HG02943 (cell line): Measurements from ENCODE around the gene TRIM47.

ENCODE experiments used
- ATAC-seq: cut with Tn5 transposase; IDR thresholded peaks from one replicate; pipeline ENCODE4 v1.9.1; 2021; ENCODE audit warnings: mild to moderate bottlenecking, low read depth, moderate library complexity; ENCODE audit not compliant: unreplicated experiment

The TRIM47 gene

DNA sequence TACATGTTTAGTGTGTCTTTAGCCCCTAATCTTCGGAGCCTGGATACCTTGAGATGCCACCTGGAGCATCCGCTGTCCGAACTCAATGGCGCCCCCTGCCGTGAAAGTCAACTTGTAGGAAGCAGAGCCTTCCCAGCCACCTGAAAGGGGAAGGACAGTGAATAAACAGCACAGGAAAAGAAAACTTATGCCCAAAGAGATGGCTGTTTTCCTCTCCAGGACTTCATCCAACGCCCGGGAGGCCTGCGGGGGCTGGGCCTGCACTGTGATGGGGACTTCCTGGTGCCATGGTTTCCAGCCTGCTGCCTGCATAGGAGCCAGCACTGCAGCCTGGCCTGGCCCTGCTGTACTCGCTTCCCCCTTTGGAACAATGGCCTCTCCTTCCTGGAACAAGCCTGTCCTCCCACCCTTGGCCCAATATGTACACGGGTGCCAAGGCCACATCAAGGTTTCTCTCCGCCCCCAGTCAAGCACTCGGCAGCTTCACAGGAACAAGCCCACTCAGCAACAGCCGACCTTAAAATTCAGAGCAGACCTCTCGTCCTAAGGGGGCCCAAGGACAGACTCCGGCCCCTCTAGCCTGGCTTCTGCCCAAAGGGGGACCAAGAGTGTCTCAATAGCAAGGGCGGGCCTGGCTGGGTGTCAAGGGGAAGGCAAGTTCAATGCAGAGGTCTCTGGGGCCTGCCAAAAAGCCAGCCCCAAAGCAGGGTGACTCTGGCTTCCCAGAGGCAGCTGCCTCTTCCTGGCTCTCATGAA, 29.7 kb downstream of the TRIM47 start:
- ATAC-seq: no peak

DNA sequence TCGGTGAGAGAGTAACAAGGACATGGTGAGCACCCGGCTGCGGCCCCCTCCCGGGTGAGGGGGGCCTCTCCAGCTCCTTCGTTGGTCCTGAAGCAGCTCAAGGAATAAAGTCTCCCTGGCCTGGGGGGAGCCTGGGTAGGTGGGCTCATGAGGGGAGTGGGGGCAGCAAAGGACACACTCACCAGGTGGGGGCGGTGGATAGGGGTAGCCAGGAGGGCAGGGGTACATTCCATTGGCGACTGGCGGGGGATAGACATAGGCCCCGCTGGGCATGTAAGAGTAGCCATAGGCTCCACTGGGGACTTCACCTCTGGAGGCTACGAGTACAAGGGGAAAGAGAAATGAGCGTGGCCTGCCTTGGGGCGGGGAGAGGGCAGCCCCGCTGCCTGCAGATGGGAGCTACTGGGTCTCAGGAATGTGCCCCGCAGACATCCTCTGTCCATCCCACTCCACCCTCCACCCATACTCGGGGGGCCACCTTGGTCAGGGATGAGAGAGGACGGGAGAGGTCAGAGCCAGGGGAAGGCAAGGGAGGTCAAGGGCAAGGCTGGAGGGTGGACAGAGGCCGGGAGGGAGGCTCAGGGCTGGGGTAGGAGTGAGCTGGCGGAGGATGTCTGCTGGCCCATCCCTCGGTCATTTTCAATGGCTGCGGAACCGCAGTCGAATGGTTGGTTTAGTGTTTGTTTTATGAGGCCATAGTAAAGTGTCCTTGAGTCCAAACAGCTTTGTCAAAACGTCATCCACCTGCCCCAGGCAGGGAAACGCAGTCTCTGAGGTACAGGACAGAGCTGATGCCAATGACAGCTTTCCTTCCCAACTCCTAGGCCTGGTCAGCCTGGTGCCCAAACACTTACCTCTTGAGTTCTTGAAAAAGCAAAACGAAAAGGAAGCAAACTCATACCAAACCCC, 30.5 kb downstream of the TRIM47 start:
- ATAC-seq: no peak

DNA sequence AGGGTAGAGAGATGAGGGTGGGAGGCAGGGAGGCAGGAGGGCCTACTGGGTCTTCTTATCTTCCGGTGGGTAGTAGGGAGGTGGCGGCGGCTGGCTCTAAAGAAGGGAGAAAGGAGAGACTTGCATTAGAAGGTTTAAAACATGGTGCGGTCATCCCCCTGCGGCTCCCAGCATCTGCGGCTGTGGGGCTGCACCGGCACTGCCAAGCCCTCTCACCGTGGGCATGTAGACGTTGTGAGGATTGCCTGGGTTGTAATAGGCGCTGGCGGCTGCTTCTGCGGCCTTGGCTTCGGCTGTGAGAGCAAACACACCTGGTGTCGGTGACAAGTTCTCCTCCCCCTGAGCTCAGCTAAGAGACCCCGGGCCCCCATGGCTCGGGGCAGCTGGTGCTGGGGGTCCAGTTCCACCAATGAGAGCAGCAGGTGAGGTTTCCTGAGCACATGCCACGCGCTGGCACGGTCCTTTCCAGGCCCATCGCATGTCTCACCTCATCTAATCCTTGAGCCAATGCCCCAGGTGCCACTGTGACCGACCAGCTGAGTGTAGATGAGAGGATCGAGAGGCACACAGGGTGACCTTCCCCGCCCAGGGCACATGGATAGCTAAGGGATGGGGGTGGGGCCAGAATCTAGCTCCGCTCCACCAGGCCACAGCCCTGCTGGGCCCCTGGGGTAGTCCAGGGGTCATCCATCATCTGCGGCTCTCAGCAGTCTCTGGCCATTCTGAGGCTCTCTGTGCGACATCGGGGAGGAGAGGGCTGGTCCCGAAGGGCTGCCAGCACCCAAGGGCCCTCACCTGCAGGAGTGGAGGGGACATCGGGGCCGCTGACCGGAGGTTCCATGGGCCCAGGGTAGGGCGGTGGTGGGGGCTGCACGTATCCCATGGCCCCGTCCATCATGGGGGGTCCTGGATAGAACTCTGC, 31.4 kb downstream of the TRIM47 start:
- no peak for ATAC-seq

DNA sequence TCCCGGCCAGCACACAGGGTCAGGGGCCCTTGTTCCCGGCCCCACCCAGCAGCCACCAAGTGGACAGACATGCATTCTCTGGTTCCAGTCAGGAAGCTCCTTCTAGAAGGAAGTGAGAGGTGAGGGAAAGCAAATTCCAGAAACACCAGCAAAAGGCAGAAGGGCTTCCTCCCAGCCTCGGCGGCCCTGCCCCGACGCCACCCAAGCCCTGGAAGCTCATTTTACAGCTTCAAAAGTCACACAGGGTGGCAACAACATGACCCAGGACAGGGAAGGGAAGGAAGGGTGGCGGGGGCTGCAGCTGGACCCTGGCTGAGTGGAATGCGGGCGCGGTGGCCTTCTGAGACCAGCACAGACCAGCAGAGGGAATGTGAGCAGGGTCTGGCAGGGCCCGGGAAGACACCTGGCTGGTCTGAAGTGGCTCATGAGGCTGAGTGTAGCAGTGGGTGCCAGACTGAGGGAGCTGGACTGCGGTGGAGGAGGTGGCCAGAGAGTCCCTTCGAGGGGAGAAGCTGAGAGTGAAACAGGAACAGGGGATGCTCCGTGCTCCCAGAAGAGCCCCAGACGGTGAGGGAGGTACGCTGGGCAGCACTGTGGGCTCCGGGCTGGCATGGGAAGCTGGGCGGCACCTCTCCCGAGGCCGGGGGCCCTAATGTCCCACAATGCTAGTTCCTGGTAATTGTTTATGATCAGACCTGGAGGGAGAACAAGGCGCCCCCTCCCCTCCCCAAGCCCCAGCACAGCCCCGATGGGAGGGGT, 32.3 kb downstream of the TRIM47 start:
- ATAC-seq: no peak

DNA sequence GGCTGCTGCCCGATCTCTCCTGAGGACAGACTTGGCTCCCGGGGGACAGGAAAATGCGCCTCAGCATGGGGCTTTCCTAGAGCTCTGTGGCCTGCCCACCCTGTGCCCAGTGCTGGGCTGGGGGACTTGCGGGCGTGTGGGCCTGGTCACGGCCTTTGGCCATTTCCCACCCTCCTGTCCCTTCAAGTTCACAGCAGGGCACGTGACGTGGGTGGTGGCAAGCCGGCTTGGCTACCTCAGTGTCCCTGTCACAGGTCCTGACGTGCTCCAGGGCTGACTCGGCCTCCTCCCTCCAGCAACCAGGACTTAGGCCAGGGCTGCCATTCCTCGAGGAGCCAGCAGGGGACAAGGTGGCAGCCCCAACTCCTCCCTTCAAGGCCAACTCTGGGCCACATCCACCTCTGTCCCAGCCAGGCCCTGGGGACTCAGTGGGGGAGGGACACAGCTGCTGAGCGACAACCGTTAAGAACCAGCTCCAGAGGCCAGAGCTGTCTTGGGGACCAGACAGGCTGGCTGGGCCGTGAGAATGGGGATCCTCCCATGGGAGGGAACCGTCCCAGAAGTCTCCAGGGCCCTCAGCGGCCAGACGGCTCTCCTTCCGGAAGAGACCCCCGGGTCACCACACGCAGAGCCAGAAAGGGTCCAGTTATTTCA, 33.2 kb downstream of the TRIM47 start:
- ATAC-seq: peak; percentile 55

DNA sequence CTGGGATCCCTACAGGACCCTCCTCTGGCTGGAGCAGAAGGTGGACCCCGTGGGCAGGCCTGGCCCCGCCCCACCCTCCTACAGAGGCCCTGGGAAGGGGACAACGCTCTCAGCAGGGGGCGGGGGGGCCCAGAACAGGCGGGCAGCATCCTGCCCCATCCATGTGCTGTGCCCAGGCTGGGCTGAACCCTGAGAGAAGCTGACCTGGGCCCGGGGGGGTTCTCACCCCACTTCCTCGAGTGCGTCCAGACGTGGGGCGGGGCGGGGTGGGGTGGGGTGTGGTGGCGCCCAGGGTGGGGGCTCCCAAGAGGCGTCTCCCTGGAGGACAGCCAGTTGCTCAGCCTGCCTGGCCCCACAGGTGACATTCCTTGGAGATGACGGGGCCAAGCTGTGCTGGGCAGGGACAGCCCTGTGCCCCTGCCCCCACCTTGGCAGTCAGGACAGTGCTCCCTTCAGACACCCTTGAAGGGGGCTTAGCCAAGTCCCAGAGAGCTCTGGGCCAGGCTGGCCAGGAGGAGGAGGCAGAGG, 33.8 kb downstream of the TRIM47 start:
- no peak for ATAC-seq

DNA sequence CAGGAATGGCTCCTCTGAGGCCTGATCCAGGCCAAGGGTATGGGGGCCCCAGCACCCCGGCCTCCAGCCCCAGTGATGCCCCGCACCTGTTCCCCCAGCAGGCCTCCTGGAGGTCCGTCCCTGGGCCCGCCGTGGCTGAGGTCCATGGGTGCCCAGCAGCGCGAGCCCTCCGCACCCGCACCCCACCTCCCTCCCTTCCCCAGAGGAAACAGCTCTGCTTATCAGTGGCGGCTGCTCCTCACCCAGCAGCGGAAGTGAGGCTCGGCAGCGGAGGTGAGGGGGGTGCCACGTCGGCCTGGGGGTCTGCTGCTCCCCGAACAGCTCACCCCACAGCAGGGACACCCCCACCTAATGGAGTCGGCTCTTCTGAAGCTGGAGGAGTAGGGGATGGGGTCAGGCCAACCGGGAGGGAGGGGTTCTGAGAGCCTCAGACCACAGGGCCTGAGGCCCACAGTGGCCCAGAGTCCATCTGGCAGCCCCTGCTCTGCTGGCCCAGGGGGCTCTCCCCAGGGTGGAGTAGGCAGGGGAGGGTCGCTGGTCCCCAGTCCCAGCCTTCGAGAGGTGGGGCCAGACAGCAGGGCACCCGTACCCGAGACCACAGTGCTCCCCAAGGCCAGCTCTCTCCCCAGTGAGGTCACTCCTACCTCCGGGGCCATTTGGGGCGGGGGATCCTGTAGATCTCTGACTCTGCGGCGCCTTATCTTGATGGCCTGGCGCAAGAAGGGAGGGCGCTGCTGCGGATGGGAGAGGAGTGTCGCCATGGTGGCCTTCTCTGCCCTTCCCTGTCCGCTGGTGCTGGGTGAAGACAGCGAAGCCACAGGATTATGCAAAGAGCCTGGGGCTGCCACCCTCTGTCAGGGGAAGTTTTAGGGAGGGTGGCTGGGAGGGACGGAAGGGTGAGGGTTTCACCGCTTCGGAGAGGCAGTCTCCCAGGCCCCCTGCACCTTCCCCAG, 34.5 kb downstream of the TRIM47 start, which contains the start of gene UNC13D:
Gene UNC13D (minus strand): TSS at position 828 of the 953 bp plus-strand sequence. CDS start 67 bp downstream, at position 761.
- ATAC-seq: no peak

DNA sequence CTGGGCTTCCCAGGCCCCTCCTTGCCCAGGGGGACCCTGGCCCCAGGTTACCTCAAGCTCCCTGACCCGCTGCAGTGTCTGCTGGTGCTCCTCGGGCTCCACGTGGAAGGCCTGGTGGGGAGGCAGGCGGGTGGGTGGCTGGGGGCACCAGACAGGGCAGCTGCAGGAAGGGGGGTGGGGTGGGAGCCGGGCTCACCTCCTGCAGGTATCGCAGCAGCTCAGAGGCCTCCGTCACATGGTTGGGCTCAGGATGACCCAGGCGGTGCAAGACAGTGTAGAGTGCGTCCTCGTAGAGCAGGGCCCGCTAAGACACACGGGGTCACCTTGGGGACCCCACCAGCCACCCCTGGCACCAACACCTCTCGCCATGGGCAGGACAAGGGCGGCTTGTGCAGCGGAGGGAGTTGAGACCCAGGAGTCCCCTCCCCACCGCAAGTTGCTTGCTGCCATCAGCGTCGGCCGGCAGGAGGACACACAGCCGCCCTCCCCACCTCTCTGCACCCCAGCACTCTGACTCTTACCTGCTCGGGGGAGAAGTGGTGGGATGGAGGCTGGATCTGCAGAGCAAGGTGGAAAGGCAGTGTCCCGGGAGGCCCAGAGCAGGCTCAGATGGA, 35.3 kb downstream of the TRIM47 start:
- no peak for ATAC-seq

DNA sequence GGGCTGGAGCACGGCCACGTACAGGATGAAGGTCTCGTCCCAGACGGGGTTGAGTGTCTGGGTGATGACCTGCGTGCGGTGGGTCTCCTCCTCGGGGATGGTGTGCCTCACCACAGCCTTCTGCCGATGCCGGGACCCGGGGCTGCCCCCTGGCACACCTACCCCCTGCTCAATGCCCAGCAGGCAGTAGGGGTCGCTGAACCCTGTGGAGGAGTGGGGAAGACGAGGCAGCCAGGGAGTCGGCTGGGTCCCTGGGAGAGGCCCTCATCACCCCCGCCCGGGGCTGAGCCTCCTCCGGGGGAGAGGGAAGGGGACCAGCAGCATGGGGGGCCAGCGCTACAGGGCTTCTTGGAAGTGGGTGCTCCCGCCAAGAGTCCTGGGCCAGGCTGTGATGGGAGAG, 36.0 kb downstream of the TRIM47 start:
- no peak for ATAC-seq

DNA sequence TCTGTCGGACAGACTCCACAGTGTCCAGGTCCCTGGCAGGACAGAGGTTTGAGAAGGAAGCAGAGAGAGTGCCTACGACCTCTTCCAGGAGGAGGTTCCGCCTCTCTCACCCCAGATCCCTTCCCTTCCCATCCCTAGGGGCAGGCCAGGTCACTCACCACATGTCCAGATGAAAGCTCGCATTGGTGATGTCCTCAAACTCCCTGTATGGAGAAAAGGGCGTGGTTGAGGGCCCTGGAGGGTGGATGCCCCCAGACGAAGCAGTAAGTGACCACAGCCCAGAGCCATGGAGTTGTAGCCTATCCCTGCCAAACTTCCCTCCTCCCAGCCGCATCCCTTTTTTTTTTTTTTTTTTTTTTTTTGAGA, 37.6 kb downstream of the TRIM47 start:
- ATAC-seq: no peak

DNA sequence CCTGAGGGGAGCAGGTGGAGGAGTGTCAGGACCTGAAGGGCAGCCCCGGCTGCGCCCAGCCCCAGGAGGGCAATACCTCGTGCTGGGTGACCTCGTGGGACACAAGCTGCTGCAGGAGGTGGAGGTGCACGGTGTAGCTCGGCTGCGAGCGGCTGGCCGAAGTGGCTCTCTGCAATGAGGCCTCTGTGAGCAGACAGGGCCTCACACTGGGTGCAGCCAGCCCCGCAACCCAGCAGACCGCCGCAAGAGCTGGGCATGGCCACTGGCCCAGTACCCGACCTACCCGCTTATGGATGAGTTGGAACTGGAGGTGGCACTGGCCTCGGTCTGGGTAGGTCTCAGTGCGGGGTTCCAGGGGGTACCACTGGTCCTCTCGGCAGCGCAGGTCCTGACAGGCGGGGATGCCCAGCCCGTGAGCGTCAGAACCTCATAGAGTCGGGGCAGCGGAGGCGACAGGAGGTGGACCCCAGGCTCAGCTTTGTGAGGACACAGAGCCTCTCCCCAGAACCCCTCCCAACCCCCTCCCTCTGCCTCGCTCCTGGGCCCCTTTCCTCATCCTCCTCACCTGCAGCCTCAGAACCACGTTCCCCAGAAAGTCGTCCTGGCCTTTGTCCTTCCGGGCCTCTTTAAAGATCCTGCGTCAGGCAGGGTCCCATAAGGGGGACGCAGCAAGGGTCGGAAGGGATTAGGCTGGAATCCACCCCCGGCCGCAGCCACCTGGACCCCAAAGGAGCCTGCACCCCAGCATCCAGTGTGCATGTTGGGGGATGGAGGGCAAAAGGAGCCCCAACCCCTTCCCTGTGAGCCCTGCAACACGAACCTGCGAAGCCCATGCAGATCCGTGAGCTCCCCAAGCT, 38.2 kb downstream of the TRIM47 start:
- no peak for ATAC-seq

DNA sequence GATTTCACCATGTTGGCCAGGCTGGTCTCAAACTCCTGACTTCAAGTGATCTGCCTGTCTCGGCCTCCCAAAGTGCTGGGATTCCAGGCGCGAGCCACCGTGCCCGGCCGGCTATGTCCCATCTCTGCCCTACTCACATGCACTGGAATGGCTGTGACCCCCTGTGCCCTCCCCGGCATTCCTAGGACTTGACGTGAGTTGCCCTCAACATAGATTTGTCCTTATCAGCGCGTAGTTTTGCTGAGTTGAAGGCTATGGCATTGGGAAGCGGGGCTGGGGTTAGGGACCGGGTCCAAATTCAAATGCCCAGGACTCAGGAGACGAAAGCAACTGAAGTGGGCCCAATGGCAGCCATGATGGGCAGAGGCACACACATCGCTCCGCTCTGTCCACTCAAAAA, 40.0 kb downstream of the TRIM47 start:
- ATAC-seq: no peak

DNA sequence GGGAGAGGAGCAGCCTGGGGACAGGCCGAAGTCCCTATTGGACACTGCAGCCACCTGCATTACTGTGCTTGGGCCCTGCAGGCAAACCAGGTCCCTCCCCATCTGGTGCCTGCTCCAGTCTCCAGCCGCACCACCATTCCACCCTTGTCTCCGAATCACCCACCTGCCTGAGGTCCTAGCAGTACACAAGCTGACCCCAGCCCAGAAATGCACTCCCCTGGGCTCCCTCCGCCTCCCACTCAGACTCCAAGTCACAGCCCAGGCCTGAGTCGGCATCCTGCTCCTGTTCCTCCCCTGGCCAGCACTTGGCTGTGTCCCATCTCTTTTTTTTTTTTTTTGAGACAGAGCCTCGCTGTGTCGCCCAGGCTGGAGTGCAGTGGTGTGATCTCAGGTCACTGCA, 40.5 kb downstream of the TRIM47 start:
- ATAC-seq: no peak

DNA sequence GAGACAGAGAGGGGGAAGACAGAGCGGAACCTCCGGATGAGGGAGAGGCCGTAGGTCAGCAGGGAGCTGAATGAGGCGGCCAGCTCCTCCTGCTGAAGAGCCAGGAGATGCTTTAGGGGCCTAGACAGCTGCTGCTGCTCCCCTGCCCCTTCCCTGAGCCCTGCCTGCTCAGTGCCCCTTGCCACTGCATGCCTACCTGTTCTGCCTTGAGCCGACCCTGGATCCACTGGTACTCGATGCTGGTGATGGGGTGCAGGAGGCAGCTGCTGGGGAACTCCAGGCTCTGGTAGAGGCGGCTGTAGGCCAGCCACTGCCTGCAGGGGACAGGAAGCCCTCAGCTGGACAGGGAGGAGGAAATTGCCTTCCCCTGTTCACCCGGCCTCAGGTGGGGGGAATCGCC, 41.8 kb downstream of the TRIM47 start:
- no peak for ATAC-seq

DNA sequence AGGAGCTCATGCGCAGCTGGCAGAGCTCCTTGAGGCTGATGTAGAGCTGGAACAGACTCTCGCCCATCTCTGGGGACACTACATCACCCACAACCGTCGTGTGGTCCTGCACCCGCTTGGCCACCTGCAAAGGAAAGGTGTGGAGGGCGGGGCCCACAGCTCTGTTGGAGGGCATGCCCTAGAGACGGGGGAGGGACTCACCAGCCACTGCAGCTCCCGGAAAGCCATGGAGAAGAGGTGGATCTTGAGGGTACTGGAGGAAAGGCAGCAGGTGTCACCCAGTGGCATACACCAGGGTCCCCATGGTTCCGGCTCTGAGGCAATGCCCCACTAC, 42.8 kb downstream of the TRIM47 start:
- ATAC-seq: no peak

DNA sequence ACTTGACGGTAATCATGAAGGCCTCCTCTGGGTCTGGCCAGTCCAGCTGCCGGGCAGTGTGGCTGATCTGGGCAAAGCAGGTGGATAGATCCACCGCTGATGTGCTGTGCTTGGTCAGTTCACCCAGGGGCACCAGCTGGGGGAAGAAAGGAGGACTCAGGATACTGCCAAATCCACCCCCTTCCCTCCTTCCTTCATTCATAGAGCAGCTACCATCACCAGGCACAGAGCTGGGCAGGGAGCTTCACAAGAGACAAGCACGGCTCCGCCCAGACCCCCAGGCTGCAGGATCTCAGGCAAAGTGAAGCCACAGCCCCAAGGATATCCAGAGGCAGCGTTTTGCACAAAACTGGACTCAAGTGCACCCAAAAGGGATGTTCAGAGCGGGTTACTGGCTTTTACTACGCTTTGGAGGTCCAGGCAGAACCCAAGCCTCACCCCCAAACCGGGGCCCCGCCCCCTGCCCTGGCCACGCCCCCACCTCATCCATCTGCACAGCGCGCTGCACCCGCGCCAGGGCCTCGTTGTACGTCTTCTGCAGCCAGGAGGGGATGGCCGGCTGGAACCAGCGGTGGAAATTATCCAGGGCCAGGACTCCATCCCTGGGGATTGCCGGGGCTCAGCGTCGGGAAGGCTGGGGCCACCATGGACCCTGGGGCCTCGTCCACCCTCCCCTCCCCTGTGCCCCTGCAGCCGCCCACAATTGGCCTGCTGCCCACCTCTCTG, 43.3 kb downstream of the TRIM47 start:
- ATAC-seq: no peak
